ENCODE results near the gene OR3A2. TPM values are rescaled to one million over a fixed set of nuclear protein-coding genes. Genes with fewer than 3 reads are reported as not detected.
"Not testable (repeated sequence)": the region's sequence is repeated elsewhere in the genome, so short reads cannot be mapped to it uniquely, and the experiment has no call there.

OR3A2 gene
- total and polyA plus RNA-seq, 3 experiments from 2014 or later, result 0.46 to 6.7 (median 5.9) TPM

DNA sequence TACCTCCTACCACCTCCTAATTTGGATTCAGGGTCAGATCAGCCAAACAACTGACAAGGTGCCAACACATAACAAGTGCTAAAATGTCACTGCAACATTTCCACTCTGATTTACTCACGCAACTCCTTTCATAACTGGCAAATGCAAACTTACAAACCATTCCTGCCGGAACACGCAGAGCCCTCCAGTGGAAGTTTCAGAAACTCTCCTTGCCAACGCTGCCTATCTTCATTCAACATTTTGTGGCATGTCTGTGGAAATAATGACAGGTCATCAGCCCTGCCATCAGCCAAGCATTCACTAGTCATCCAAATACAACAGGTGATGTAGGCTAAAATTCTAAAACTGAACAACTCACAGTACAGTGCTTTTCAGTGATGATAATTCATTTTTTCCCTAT is 50.2 kb downstream of the OR3A2 start:
- Histone ChIP-seq H3K9me3 (ENCODE audit: low read length) (no peaks in the 10 kb centered on the region), H3K4me3 (ENCODE audit: low read length) (no peak overlapping the region), H3K36me3 (ENCODE audit: insufficient read depth, low read length) (no peaks in the 10 kb centered on the region), H3K27me3 (ENCODE audit: insufficient read depth, low read length, poor library complexity, severe bottlenecking) (no peaks in the 10 kb centered on the region), H3K27ac (ENCODE audit: low read depth, low read length) (no peak overlapping the region), H3K4me1 (ENCODE audit: insufficient read depth, low read length) (no peaks in the 10 kb centered on the region)
- H3K4me1 Mint-ChIP-seq, result no peaks in the 10 kb centered on the region
- H3K4me3 Mint-ChIP-seq, result no peak overlapping the region
- H3K27me3 Mint-ChIP-seq, result peaks cover 19 to 22% of the 10 kb centered on the region in 2 donors
- ChIA-PET CTCF (no interaction called here), POLR2A (no interaction called here)
- H3K36me3 Mint-ChIP-seq, result peaks cover 0 to 18% (median 0%) of the 10 kb centered on the region in 3 donors
- H3K27ac Mint-ChIP-seq, result no peak overlapping the region
- H3K9me3 Mint-ChIP-seq, result peaks cover 3 to 31% (median 17%) of the 10 kb centered on the region in 5 donors
- DNase-seq, result no peak

DNA sequence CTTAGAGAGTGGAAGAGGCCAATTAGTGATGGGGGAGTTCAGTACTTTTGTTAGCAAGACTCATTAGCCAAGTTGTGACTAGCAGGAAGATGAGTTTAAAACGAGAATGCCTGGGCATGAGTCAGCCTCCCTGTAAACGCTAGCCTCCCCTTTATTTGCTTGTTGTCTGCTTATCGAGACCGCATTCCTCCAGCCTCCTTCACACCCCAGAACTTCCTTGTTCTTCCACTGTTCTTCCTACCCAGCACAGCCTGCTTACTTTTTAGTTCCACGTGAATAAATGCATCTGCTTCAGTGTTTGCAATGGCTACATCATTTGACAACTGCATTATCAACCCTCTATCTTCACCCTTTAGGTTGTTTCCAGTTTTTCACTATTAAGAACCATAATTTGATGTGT is 67.8 kb downstream of the OR3A2 start:
- POLR2A ChIA-PET, result no interaction called here

DNA sequence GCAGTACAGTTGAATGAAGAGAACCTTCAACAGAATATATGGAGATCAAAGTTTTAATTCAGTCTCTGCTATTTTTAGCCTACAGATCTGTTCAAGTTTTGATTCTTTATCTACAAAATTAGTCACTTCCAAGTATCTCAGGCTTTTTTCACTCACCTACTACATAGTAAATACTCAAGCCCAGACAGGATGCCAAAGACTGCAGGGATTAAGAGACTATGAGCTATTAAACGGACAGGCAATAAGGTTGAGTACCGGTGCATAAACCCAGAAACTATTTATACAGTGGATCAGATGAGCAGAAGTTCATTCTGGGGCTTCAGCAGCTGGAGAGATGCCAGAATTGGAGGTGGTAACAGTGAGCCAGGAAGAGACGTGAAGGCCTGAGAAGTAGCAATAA is 69.3 kb downstream of the OR3A2 start:
- Mint-ChIP-seq H3K4me3 (no peak overlapping the region), H3K27me3 (peaks cover 0 to 6% of the 10 kb centered on the region in 2 donors), H3K27ac (no peak overlapping the region), H3K36me3 (peaks cover 0 to under 1% (median 0%) of the 10 kb centered on the region in 3 donors), H3K9me3 (peaks cover 0 to 4% (median 0%) of the 10 kb centered on the region in 5 donors), H3K4me1 (no peaks in the 10 kb centered on the region)
- Histone ChIP-seq H3K36me3 (ENCODE audit: insufficient read depth, low read length) (no peaks in the 10 kb centered on the region), H3K4me3 (ENCODE audit: low read length) (no peak overlapping the region), H3K9me3 (ENCODE audit: low read length) (no peaks in the 10 kb centered on the region), H3K4me1 (ENCODE audit: insufficient read depth, low read length) (no peaks in the 10 kb centered on the region), H3K27ac (ENCODE audit: low read depth, low read length) (no peak overlapping the region), H3K27me3 (ENCODE audit: insufficient read depth, low read length, poor library complexity, severe bottlenecking) (no peaks in the 10 kb centered on the region)
- ChIA-PET CTCF (no interaction called here), POLR2A (no interaction called here)
- no peak for DNase-seq

More for the DNA sequence above, 67.8 kb downstream of the OR3A2 start:
- CTCF ChIA-PET, result no interaction called here
- Histone ChIP-seq H3K4me1 (ENCODE audit: insufficient read depth, low read length) (no peaks in the 10 kb centered on the region), H3K27me3 (ENCODE audit: insufficient read depth, low read length, poor library complexity, severe bottlenecking) (no peaks in the 10 kb centered on the region), H3K36me3 (ENCODE audit: insufficient read depth, low read length) (no peaks in the 10 kb centered on the region), H3K4me3 (ENCODE audit: low read length) (no peak overlapping the region), H3K9me3 (ENCODE audit: low read length) (no peaks in the 10 kb centered on the region), H3K27ac (ENCODE audit: low read depth, low read length) (no peak overlapping the region)
- DNase-seq, result no peak
- Mint-ChIP-seq H3K27me3 (peaks cover 3% of the 10 kb centered on the region in 2 donors), H3K4me3 (no peak overlapping the region), H3K36me3 (peaks cover 0 to 5% (median 0%) of the 10 kb centered on the region in 3 donors), H3K9me3 (peaks cover 0 to 8% (median 5%) of the 10 kb centered on the region in 5 donors), H3K27ac (no peak overlapping the region), H3K4me1 (no peaks in the 10 kb centered on the region)

DNA sequence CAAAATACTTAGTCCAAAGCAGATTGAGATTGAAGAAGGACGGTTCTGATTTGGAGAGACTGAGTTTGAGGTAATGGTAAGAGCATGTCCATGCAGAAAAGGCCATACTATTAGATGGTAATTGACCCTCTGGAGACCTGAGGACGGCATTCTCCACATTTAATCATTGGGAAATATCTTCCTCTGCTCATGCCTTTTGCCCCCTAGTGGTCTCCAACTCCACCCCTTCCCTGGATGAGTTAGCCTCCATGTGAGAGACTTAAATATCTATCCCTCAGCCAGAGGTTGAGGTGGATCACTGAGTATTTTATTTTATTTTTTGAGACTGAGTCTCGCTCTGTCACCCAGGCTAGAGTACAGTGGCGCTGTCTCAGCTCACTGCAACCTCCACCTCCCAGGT is 77.5 kb downstream of the OR3A2 start:
- POLR2A ChIA-PET, result no interaction called here
- no peak overlapping the region for H3K4me3 Mint-ChIP-seq
- peaks cover 0 to 4% (median 0%) of the 10 kb centered on the region in 3 donors for H3K36me3 Mint-ChIP-seq
- no peak for DNase-seq
- CTCF ChIA-PET, result no interaction called here
- Histone ChIP-seq H3K4me3 (ENCODE audit: low read length) (no peak overlapping the region), H3K36me3 (ENCODE audit: insufficient read depth, low read length) (no peaks in the 10 kb centered on the region), H3K27ac (ENCODE audit: low read depth, low read length) (no peak overlapping the region), H3K4me1 (ENCODE audit: insufficient read depth, low read length) (no peaks in the 10 kb centered on the region), H3K27me3 (ENCODE audit: insufficient read depth, low read length, poor library complexity, severe bottlenecking) (no peaks in the 10 kb centered on the region), H3K9me3 (ENCODE audit: low read length) (no peaks in the 10 kb centered on the region)
- H3K27ac Mint-ChIP-seq, result no peak overlapping the region
- H3K9me3 Mint-ChIP-seq, result no peaks in the 10 kb centered on the region
- H3K4me1 Mint-ChIP-seq, result no peaks in the 10 kb centered on the region
- H3K27me3 Mint-ChIP-seq, result peaks cover 3 to 10% of the 10 kb centered on the region in 2 donors

DNA sequence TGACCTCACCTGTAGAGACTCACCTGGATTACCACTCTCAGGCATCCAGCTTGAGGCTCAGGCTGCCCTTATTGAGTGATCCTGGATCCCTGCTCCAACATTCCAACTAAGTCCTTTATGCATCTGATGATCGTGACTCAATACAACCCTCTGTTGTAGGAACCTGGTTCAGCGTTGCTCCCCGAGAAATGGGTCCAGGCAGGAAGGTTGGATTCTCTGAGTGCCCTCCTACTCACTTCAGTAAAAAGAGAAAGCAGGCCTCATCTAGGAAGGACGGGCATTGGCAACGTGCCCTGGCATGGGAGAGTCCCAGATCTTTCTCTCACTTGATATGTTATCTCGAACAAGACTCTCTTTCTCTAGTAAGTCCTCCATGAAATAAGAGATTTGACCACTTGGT is 87.8 kb downstream of the OR3A2 start, which contains the start of gene OR3A1:
Gene OR3A1, minus strand, starts transcription at position 101 of the 400 bp plus-strand sequence. CDS start 5,778 bp downstream, outside the sequence.
- Histone ChIP-seq H3K27me3 (ENCODE audit: insufficient read depth, low read length, poor library complexity, severe bottlenecking) (no peaks in the 10 kb centered on the region), H3K9me3 (ENCODE audit: low read length) (no peaks in the 10 kb centered on the region), H3K4me3 (ENCODE audit: low read length) (no peak within 1 kb of the TSS), H3K4me1 (ENCODE audit: insufficient read depth, low read length) (no peaks in the 10 kb centered on the region), H3K36me3 (ENCODE audit: insufficient read depth, low read length) (no peaks in the 10 kb centered on the region), H3K27ac (ENCODE audit: low read depth, low read length) (no peak within 1 kb of the TSS)
- H3K27ac Mint-ChIP-seq, result no peak within 1 kb of the TSS
- no peaks in the 10 kb centered on the region for H3K4me1 Mint-ChIP-seq
- CTCF ChIA-PET, result no interaction called here
- DNase-seq, result no peak
- H3K9me3 Mint-ChIP-seq, result peaks cover 0 to 4% (median 0%) of the 10 kb centered on the region in 5 donors
- H3K27me3 Mint-ChIP-seq, result peaks cover 10 to 16% of the 10 kb centered on the region in 2 donors
- POLR2A ChIA-PET, result no interaction called here
- no peaks in the 10 kb centered on the region for H3K36me3 Mint-ChIP-seq
- H3K4me3 Mint-ChIP-seq, result no peak within 1 kb of the TSS

DNA sequence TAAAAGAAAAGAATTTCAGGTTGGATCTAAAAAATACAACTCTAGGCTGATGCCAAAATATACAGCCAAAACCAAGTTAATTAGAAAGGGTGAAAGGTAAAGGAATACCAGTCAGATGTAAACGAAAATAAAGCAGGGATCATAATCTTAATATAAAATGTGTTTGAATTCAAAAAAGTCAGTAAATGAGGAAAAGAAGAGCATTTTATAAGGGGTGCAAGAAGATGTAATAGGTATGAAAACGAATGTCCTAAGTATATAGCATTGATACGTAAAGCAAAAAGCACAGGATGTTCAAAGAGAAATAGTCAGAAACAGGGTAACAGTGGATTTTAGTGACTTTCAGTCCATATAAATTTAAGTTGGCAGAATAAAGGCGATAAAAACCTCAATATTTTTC is 90.5 kb downstream of the OR3A2 start:
- H3K36me3 Mint-ChIP-seq, result peaks cover 0 to 8% (median 2%) of the 10 kb centered on the region in 3 donors
- DNase-seq, result no peak

DNA sequence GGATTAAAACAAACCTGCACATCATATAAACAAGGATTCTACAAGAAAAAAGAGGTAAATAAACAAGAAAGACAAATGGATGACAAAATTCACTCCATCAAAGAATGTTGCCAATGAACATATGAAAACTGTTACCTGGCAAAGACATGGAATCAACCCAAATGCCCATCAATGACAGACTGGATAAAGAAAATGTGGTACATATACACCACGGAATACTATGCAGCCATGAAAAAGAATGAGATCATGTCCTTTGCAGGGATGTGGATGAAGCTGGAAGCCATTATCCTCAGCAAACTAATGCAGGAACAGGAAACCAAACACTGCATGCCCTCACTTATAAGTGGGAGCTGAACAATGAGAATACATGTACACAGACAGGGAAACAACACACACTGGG is 92.6 kb downstream of the OR3A2 start:
- H3K4me1 Mint-ChIP-seq; H3K36me3 Mint-ChIP-seq; H3K27me3 ChIP-seq (ENCODE audit: insufficient read depth, low read length, poor library complexity, severe bottlenecking); H3K9me3 Mint-ChIP-seq; H3K4me3 ChIP-seq (ENCODE audit: low read length); H3K9me3 ChIP-seq (ENCODE audit: low read length); H3K4me3 Mint-ChIP-seq; H3K27ac Mint-ChIP-seq; CTCF ChIA-PET; POLR2A ChIA-PET; H3K4me1 ChIP-seq (ENCODE audit: insufficient read depth, low read length); H3K27ac ChIP-seq (ENCODE audit: low read depth, low read length); DNase-seq; H3K36me3 ChIP-seq (ENCODE audit: insufficient read depth, low read length): not testable (repeated sequence)
- peaks cover 20 to 46% of the 10 kb centered on the region in 2 donors for H3K27me3 Mint-ChIP-seq

More for the DNA sequence above, 90.5 kb downstream of the OR3A2 start:
- no peaks in the 10 kb centered on the region for H3K9me3 ChIP-seq (ENCODE audit: low read length)
- ChIA-PET CTCF (no interaction called here), POLR2A (no interaction called here)
- Mint-ChIP-seq H3K27ac (no peak overlapping the region), H3K27me3 (peaks cover 13 to 30% of the 10 kb centered on the region in 2 donors), H3K4me1 (no peaks in the 10 kb centered on the region), H3K9me3 (peaks cover 0 to 4% (median 0%) of the 10 kb centered on the region in 5 donors), H3K4me3 (no peak overlapping the region)
- H3K4me1 ChIP-seq (ENCODE audit: insufficient read depth, low read length), result no peaks in the 10 kb centered on the region
- no peak overlapping the region for H3K27ac ChIP-seq (ENCODE audit: low read depth, low read length)
- H3K4me3 ChIP-seq (ENCODE audit: low read length), result no peak overlapping the region
- H3K27me3 ChIP-seq (ENCODE audit: insufficient read depth, low read length, poor library complexity, severe bottlenecking), result no peaks in the 10 kb centered on the region
- no peaks in the 10 kb centered on the region for H3K36me3 ChIP-seq (ENCODE audit: insufficient read depth, low read length)

DNA sequence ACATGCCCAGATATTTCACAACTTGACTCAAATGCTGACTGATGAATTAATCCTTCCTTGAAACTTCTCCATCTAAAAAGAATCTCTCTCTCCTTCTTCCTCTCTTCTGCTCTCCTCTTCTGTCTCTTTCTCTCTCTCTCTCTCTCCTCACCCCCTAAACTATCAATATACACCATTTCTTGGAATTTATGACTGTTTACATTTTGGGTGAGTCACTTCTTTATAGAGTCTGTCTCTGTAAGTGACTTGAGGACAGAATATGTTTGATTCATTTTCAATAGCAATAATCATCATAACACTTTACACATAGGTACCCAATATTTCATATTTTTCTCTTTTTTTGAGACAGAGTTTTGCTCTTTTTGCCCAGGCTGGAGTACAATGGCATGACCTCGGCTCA is 103.2 kb downstream of the OR3A2 start:
- Mint-ChIP-seq H3K27ac (no peak overlapping the region), H3K36me3 (peaks cover 0 to 2% (median 0%) of the 10 kb centered on the region in 3 donors), H3K4me3 (no peak overlapping the region), H3K9me3 (peaks cover 0 to 9% (median 0%) of the 10 kb centered on the region in 5 donors), H3K27me3 (peaks cover 5 to 18% of the 10 kb centered on the region in 2 donors), H3K4me1 (no peaks in the 10 kb centered on the region)
- Histone ChIP-seq H3K4me1 (ENCODE audit: insufficient read depth, low read length) (no peaks in the 10 kb centered on the region), H3K4me3 (ENCODE audit: low read length) (no peak overlapping the region), H3K27ac (ENCODE audit: low read depth, low read length) (no peak overlapping the region), H3K9me3 (ENCODE audit: low read length) (no peaks in the 10 kb centered on the region), H3K27me3 (ENCODE audit: insufficient read depth, low read length, poor library complexity, severe bottlenecking) (no peaks in the 10 kb centered on the region), H3K36me3 (ENCODE audit: insufficient read depth, low read length) (no peaks in the 10 kb centered on the region)
- POLR2A ChIA-PET, result no interaction called here
- CTCF ChIA-PET, result no interaction called here
- DNase-seq, result no peak

DNA sequence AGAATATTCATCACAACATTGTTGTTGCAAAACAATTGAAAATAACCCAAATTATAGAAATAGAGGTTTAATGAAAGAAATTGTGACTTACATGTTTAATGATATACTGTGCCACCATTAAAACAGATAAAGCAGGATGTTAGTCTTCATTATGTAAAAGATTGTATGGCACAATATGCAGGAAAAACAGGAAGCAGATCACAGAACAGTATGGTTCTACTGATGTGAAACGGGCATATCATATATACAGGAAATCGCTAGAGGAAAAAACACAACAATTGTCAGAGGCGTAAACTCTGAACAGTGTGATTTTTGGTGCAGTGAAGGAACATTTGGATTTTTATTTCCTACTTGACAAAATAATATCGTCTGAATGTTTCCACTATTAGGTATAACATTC is 110.0 kb downstream of the OR3A2 start:
- Histone ChIP-seq H3K27ac (ENCODE audit: low read depth, low read length) (no peak overlapping the region), H3K4me1 (ENCODE audit: insufficient read depth, low read length) (no peaks in the 10 kb centered on the region), H3K4me3 (ENCODE audit: low read length) (no peak overlapping the region), H3K36me3 (ENCODE audit: insufficient read depth, low read length) (no peaks in the 10 kb centered on the region), H3K9me3 (ENCODE audit: low read length) (peaks cover 3% of the 10 kb centered on the region), H3K27me3 (ENCODE audit: insufficient read depth, low read length, poor library complexity, severe bottlenecking) (no peaks in the 10 kb centered on the region)
- H3K9me3 Mint-ChIP-seq, result peaks cover 5 to 15% (median 11%) of the 10 kb centered on the region in 5 donors
- POLR2A ChIA-PET, result no interaction called here
- no peak for DNase-seq
- H3K4me1 Mint-ChIP-seq, result no peaks in the 10 kb centered on the region
- H3K27me3 Mint-ChIP-seq, result peaks cover 0 to 3% of the 10 kb centered on the region in 2 donors
- CTCF ChIA-PET, result no interaction called here
- H3K4me3 Mint-ChIP-seq, result no peak overlapping the region
- H3K36me3 Mint-ChIP-seq, result peaks cover 0 to 9% (median 2%) of the 10 kb centered on the region in 3 donors
- H3K27ac Mint-ChIP-seq, result no peak overlapping the region
